ENCODE measurements around the gene PALD1.
A peak's percentile ranks its signal among the peaks of the same experiment; 100 is the strongest.

The PALD1 gene

GRCh38 chr10:70457759-70458305 lies 20.7 kb upstream of the PALD1 start:
- H3K4me3 ChIP-seq (replicated peaks; ENCODE audit: insufficient read depth, low read length): no peak overlapping the region
- DNase-seq (ENCODE audit: low read depth in 1 of 2, low spot score in 1 of 2): no peak
- TF ChIP-seq GABPA (IDR thresholded peaks at IDR 0.05; ENCODE audit: low read depth): no peak
- TF ChIP-seq CTCF (IDR thresholded peaks at IDR 0.05; ENCODE audit: insufficient read depth, low read length): no peak
- TF ChIP-seq REST (IDR thresholded peaks at IDR 0.05; ENCODE audit: insufficient replicate concordance, low read depth): no peak
- TF ChIP-seq SPI1 (IDR thresholded peaks at IDR 0.05; ENCODE audit: borderline replicate concordance, low read depth): no peak
- TF ChIP-seq POLR2AphosphoS5 (IDR thresholded peaks at IDR 0.05; ENCODE audit: low read depth): no peak

GRCh38 chr10:70458329-70459060 lies 20.1 kb upstream of the PALD1 start:
- H3K27ac ChIP-seq (replicated peaks): no peak overlapping the region
- H3K4me3 ChIP-seq (replicated peaks; ENCODE audit: insufficient read depth, low read length): no peak overlapping the region; the same call in 1 of the 2 replicates
- DNase-seq (ENCODE audit: low read depth in 1 of 2, low spot score in 1 of 2): peak; percentile 27 to 30
- H3K27me3 ChIP-seq (ENCODE audit: insufficient read depth, poor library complexity, severe bottlenecking): peaks cover 13% of the 10 kb centered on the region
- no peak for TF ChIP-seq GABPA (IDR thresholded peaks at IDR 0.05; ENCODE audit: low read depth)
- no peak for TF ChIP-seq CTCF (IDR thresholded peaks at IDR 0.05; ENCODE audit: insufficient read depth, low read length)
- TF ChIP-seq POLR2AphosphoS5 (IDR thresholded peaks at IDR 0.05; ENCODE audit: low read depth): no peak
- no peak for TF ChIP-seq REST (IDR thresholded peaks at IDR 0.05; ENCODE audit: insufficient replicate concordance, low read depth)
- no peak for TF ChIP-seq SPI1 (IDR thresholded peaks at IDR 0.05; ENCODE audit: borderline replicate concordance, low read depth)

More at GRCh38 chr10:70457759-70458305, 20.7 kb upstream of the PALD1 start:
- Histone ChIP-seq H3K27ac (replicated peaks) (no peak overlapping the region), H3K27me3 (ENCODE audit: insufficient read depth, poor library complexity, severe bottlenecking) (peaks cover 13% of the 10 kb centered on the region)

GRCh38 chr10:70459061-70459773 lies 19.4 kb upstream of the PALD1 start:
- peak; percentile 14 to 39 for DNase-seq (ENCODE audit: low read depth in 1 of 2, low spot score in 1 of 2)
- H3K4me3 ChIP-seq (replicated peaks; ENCODE audit: insufficient read depth, low read length): no peak overlapping the region
- H3K27ac ChIP-seq (replicated peaks): no peak overlapping the region
- H3K27me3 ChIP-seq (ENCODE audit: insufficient read depth, poor library complexity, severe bottlenecking): peaks cover 13% of the 10 kb centered on the region
- TF ChIP-seq REST (IDR thresholded peaks at IDR 0.05; ENCODE audit: insufficient replicate concordance, low read depth): no peak
- TF ChIP-seq GABPA (IDR thresholded peaks at IDR 0.05; ENCODE audit: low read depth): no peak
- TF ChIP-seq POLR2AphosphoS5 (IDR thresholded peaks at IDR 0.05; ENCODE audit: low read depth): no peak
- no peak for TF ChIP-seq CTCF (IDR thresholded peaks at IDR 0.05; ENCODE audit: insufficient read depth, low read length)
- no peak for TF ChIP-seq SPI1 (IDR thresholded peaks at IDR 0.05; ENCODE audit: borderline replicate concordance, low read depth)

Data from HL-60 (cell line).